Measurements from ENCODE around the gene PRPS1. TPM values are rescaled to one million over a fixed set of nuclear protein-coding genes. Genes with fewer than 3 reads are reported as not detected.
"Not testable (repeated sequence)": the region's sequence is repeated elsewhere in the genome, so short reads cannot be mapped to it uniquely, and the experiment has no call there.

The PRPS1 gene
- total RNA-seq, 1 donor from 2014 or later = 45.1 TPM

GRCh38 chrX:107602694-107603239 lies 25.5 kb upstream of the PRPS1 start:
- no peaks in the 10 kb centered on the region for H3K4me1 Mint-ChIP-seq (ENCODE audit: unreplicated experiment)
- no peaks in the 10 kb centered on the region for H3K9me3 Mint-ChIP-seq
- DNase-seq (ENCODE audit: extremely low spot score, unreplicated experiment) = no peak
- H3K36me3 Mint-ChIP-seq = no peaks in the 10 kb centered on the region
- H3K27ac Mint-ChIP-seq = no peak overlapping the region
- H3K27me3 Mint-ChIP-seq = no peaks in the 10 kb centered on the region
- TF ChIP-seq, protein P1, sequence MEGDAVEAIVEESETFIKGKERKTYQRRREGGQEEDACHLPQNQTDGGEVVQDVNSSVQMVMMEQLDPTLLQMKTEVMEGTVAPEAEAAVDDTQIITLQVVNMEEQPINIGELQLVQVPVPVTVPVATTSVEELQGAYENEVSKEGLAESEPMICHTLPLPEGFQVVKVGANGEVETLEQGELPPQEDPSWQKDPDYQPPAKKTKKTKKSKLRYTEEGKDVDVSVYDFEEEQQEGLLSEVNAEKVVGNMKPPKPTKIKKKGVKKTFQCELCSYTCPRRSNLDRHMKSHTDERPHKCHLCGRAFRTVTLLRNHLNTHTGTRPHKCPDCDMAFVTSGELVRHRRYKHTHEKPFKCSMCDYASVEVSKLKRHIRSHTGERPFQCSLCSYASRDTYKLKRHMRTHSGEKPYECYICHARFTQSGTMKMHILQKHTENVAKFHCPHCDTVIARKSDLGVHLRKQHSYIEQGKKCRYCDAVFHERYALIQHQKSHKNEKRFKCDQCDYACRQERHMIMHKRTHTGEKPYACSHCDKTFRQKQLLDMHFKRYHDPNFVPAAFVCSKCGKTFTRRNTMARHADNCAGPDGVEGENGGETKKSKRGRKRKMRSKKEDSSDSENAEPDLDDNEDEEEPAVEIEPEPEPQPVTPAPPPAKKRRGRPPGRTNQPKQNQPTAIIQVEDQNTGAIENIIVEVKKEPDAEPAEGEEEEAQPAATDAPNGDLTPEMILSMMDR (conservative IDR thresholded peaks at IDR 0.05) = no peak
- H3K4me3 Mint-ChIP-seq = no peak overlapping the region

DNA sequence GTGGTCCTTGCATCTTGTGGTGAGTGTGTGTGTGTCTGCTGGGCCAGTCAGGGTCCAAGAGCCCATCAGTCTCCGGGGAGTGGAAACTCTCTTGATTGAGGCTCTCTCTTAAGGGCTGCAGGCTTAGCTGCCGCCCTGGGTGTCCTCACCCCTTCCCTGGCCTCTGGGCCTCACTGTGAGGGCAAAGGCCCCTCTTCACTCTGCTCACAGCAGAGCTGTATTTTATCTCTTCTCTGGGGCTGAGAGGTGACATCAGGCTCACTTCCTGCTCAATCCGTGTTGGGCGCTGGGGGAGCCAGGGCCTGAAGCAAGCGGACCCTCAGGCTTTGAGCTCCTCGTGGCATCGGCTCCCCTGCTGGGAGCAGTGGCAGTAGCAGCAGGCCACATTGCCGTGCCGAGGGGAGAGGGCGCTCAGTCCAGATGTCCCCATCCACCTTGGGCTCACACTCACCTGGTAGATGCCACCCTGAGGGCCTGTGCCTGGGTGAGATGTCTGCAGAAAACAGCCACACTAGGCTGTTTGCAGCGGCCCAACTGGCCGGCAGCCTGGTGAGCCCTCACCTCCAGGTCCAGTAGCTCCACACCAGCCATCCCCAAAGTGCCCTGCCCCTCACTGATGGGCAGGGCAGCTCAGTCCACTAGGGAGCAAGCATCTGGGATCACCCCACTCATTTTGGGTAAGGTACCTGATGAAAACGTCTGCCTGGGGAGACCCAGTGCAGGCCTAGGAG lies 24.7 kb upstream of the PRPS1 start:
- Mint-ChIP-seq H3K27me3 (no peaks in the 10 kb centered on the region), H3K4me3 (no peak overlapping the region), H3K9me3 (no peaks in the 10 kb centered on the region), H3K4me1 (ENCODE audit: unreplicated experiment) (no peaks in the 10 kb centered on the region), H3K27ac (no peak overlapping the region), H3K36me3 (no peaks in the 10 kb centered on the region)
- DNase-seq (ENCODE audit: extremely low spot score, unreplicated experiment) = no peak
- TF ChIP-seq, protein P1 (conservative IDR thresholded peaks at IDR 0.05) = no peak

DNA sequence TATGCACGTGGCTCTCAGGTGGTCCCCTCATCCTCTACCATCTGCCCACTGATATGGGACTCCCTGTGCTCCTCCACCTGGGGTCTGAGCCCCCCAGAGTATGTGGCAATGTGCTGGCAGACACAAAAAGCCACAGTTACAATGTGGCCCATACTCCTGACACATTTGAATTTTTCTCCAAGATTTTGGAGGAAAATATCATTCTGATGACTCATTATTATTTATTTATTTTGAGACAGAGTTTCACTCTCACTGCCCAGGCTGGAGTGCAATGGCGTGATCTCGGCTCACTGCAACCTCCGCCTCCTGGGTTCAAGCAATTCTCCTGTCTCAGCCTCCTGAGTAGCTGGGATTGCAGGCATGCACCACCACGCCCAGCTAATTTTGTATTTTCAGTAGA lies 19.2 kb upstream of the PRPS1 start:
- H3K4me3 Mint-ChIP-seq; DNase-seq (ENCODE audit: extremely low spot score, unreplicated experiment); H3K4me1 Mint-ChIP-seq (ENCODE audit: unreplicated experiment); H3K27ac Mint-ChIP-seq; H3K27me3 Mint-ChIP-seq; H3K9me3 Mint-ChIP-seq; H3K36me3 Mint-ChIP-seq: not testable (repeated sequence)

DNA sequence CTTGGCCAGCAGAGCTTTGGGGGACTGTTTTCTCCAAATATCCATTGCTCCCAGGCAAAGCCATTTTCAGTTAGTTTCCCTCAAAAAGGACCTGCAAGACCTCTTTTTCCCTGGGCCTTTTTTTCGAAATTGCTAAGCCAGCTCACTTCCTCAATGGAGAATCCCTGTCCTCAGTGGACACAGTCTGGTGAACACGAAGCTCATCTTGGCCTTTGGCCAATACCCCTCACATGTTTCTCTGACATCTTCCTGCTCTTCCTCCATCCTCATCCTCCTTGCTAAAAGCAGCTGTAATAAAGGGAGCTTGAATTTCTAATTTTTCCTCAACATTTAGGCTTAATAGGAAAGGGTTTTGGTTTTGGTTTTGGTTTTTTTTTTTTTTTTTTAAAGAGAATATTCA lies 17.6 kb upstream of the PRPS1 start:
- no peaks in the 10 kb centered on the region for H3K36me3 Mint-ChIP-seq
- DNase-seq (ENCODE audit: extremely low spot score, unreplicated experiment) = no peak
- TF ChIP-seq, protein P1 (conservative IDR thresholded peaks at IDR 0.05) = no peak
- no peak overlapping the region for H3K27ac Mint-ChIP-seq
- H3K9me3 Mint-ChIP-seq = no peaks in the 10 kb centered on the region
- H3K27me3 Mint-ChIP-seq = no peaks in the 10 kb centered on the region
- no peaks in the 10 kb centered on the region for H3K4me1 Mint-ChIP-seq (ENCODE audit: unreplicated experiment)
- H3K4me3 Mint-ChIP-seq = no peak overlapping the region

GRCh38 chrX:107619885-107620322 lies 8.4 kb upstream of the PRPS1 start:
- TF ChIP-seq, protein P1 (conservative IDR thresholded peaks at IDR 0.05) = no peak
- Mint-ChIP-seq H3K4me1 (ENCODE audit: unreplicated experiment) (no peaks in the 10 kb centered on the region), H3K27me3 (no peaks in the 10 kb centered on the region), H3K36me3 (no peaks in the 10 kb centered on the region), H3K27ac (no peak overlapping the region), H3K4me3 (no peak overlapping the region), H3K9me3 (peaks cover 5% of the 10 kb centered on the region)
- DNase-seq (ENCODE audit: extremely low spot score, unreplicated experiment) = no peak

DNA sequence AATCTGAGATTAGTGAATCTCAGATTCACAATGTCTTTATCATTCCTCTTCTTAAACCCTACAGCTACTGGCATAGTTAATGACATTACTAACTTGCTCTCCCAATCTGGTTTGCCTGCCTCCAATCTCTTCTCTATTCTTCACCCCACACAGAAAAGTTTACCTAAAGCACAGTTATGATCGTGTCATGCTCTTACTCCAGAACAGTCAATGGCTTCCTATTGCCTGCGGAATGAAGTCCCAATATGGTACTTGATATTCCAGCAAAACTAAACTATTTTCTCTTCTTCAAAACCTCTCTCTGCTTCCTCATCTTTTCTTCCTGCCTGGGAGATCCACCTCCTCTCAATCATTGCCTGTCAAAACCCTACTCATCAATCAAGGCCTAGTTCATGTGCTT lies 3.4 kb upstream of the PRPS1 start:
- TF ChIP-seq, protein P1 (conservative IDR thresholded peaks at IDR 0.05) = no peak
- no peaks in the 10 kb centered on the region for H3K9me3 Mint-ChIP-seq
- H3K4me1 Mint-ChIP-seq (ENCODE audit: unreplicated experiment) = peaks cover 2% of the 10 kb centered on the region
- DNase-seq (ENCODE audit: extremely low spot score, unreplicated experiment) = no peak
- no peak overlapping the region for H3K27ac Mint-ChIP-seq
- no peaks in the 10 kb centered on the region for H3K36me3 Mint-ChIP-seq
- no peak overlapping the region for H3K4me3 Mint-ChIP-seq
- no peaks in the 10 kb centered on the region for H3K27me3 Mint-ChIP-seq
